GM18520 (cell line): ENCODE data around the gene TSPAN2.

Source experiments
- ATAC-seq: cut with Tn5 transposase; IDR thresholded peaks from one replicate; pipeline ENCODE4 v1.9.1; 2021; ENCODE audit not compliant: unreplicated experiment

Gene TSPAN2

DNA sequence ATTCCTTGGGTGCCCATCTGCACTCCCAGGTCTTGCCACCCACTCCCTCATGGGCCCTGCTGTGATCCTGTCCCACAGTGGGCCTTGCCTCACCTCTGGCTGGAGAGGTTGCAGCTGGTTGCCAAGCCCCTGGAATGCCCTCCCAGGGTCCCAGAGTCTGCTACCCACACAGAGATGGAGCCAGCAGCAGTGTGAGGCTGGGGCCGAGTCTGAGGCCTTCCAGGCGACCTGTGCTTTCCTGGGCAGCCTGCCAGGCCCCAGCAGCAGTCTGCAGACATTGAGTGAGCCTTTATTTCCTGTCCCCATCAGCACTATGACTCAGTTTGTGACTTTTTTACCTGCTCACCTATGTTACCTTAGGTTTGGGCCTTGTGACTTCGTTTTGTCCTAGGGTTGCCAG lies 25.0 kb upstream of the TSPAN2 start:
- no peak for ATAC-seq

DNA sequence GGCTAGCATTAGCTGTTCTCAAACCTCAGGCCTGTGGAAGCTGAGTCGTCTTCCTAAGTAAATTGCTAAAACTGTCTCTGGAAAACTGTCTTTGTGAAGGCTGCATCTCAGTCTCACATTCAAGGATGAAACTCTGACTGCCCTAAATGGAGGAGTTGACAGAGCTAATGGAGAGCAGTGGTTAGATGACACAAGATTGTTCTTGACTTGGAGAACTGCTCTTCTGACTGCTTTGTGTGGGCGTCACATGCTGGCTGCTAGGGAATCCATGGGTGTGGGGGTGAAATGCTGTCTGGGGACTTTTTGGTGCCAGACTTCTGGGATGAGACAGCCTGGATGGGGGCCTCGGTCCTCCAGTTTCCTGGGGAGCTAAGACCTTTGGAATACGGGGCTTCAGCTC lies 24.5 kb upstream of the TSPAN2 start:
- no peak for ATAC-seq

DNA sequence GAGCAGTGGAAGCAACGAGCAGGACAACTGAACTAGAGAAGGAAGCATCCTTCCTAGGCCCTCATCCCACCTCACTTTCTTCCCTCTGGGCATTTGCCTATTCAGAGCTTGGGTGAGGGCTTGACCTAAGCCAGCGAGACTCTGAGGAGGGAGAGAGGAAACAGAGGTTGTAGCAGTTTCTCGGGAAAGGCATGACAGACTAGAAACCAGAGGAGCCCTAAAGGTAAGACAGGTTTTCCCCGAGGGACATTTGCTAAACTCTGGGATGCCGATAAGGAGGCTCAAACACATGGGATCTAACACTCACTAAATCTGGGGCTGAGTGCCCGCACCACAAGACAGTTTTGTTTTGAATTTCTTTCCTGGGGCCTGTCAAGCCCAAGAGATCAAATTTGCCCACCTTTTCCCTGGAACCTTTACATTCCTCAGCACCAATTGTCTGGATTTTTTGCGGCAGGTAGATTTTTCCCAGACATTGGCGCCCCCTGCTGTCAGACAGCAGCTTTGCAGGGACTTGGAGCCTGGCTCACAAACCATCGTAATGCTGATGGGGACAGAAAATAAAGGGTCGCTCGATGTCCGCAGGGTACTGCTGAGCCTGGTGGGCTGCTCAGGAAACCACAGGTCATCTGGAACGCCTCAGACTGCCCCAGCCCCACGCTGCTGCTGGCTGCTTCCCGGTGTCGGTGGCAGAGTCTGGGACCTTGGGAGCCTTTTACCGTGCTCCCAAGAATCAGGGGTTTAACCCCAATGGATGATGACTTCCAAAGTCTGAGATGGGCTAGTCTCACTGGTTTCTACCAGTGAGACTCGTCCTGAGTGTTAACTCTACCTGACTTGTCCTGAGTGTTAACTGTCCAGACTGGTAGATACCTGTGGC lies 23.4 kb upstream of the TSPAN2 start:
- ATAC-seq, result no peak

DNA sequence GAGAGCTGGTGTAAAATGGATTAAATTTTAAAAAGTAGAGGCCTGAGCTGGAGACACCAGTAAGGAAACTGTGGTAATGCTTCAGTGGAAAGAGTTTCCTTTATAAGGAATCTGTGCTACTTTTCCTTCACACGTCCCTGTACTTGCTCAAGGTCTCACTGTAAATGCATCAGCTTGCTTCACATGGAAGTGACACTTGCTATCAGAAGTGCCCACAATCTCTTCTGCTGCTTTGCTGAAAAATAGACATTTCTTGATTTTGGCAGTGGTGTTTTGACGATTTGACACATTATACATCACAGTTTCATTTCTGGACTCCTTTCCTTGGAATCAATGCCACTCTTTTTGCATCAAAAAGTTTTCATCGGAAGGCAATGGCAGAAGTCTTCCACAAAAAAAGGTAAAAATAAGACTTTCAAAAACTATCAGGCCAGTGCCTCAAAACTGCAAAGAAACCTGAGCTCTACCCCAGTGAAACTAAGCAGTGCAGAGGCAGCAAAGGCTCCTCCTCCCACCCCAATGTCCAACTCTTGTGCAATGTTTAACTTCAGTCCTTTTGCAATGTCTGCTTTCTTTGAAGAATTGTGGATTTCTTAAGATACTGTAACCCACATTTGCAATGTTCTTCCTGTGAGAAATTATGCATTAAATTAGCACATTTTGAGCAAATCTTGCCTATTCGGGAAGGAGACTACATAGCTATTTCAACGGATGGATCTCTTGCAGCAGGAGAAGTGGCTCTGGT lies 18.4 kb upstream of the TSPAN2 start:
- no peak for ATAC-seq

DNA sequence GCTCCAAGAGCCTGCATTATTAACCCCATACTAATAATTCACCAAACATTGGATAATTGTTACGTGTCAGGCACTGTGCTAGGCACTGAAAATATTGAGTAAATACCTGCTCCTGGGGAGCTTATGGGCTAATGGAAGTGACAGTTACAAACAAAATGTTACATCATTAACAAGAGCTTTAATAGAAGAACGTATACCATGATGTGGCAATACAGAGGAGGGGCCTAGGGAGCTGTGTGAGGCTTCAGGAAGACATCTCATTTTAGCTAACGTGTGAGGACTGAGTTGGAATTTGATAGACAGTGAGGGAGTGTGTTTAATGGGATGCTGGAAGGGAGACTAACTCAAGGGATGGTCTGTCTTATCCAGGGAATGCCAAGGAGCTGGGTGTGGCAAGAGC lies 16.5 kb upstream of the TSPAN2 start:
- ATAC-seq, result no peak

DNA sequence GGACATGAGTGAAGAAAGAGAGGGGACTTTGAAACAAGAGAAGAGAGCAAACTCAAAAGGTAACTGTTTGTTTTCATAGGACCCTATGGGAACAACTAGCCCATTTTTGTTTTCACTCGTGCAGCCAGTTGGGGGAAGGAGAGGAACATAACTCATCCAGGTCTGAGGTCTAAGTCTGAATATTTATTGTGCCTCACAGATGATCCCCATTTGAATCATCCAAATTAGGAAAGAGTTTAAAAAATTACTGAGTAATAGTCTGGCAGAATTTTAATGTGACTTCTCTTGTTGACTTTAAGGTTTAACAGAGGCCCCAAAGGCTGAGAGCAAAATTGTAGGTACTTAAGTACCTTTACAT lies 10.4 kb upstream of the TSPAN2 start:
- no peak for ATAC-seq

DNA sequence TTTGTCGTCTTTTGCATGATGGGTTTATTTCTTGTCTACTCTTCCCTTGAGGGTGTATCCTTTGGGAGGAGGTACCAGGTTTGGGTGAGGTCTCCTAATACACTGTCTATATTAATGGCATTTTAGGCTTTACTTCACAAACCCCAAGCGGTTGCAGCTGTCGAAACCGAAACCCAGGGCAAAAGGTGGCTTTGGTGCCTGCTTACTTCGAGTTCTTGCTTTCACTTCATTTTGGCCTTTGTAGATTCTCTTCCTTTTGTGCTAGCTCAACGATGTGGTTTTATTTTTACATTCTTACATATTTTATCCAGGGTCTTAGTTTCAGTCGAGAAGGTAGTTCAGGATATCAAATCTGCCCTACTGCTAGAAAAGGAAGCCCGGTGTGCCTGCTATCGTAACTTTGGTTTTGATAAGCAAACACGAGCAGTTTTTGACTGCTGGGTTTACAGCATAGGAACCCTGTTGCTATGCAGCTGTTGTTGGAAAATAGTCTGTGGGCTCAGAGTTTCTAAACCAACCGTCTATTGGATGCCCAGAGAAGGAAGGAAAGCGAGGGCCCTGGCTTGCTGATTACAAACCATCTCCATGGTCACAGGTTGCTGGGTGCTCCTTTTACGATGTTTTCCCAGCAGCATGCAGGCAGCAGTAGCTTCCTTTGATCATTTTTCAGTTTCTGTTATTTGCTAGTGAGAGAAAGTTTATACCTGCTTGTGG lies 9.8 kb upstream of the TSPAN2 start:
- ATAC-seq, result peak; percentile 79

DNA sequence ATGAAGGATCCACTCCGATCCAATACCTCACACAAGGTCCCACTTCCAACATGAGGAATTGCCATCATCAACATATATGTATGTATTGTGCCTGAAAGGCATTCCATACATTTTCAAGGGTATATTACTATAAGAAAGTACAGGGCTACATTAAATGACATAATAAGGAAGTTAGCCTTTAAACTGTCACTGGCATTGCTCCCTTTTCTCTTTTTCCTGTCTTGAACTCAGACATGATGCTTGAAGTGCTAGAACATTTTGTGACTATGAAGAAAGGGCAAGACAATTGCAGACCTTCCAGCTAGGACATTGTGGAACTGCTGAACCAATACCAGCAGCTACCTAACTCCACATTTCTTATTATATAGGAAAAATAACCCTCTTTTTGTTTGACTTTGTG lies 2.9 kb upstream of the TSPAN2 start:
- no peak for ATAC-seq

DNA sequence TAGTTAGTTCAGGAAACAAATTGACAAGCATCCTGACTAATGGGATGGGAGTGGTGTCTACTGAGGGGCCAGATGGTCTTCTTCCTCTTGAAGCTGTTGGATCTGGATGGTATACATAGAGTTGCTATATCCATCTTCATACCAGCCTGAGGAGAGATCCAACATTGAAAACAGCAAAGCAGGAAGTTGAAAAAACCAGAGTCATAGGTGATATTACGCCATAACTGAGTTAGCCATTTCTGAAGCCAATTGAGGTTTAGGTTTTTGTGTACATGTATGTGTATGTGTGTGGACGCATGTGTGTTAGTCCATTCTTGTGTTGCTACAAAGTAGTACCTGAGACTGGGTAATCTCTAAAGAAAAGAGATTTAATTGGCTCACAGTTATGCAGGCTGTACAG lies 2.3 kb upstream of the TSPAN2 start:
- no peak for ATAC-seq

DNA sequence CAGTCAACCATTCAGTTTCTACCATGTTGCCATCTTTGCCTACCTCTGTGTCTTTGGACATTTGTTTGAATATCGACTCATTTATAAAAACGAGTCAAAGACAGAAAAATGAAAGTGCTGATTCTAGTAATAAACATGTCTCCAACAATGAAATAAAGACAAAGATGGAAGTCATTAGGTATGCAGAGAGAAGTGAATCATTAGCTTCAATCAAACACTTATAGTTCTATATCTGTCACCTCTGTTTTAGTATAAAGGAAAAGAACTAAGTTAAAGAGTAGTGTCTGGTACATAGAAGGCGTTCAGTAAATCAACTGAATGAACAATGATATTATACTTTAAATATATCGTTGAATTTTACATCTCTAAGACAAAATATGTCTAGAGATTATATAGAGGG lies 1.7 kb upstream of the TSPAN2 start:
- ATAC-seq, result no peak

DNA sequence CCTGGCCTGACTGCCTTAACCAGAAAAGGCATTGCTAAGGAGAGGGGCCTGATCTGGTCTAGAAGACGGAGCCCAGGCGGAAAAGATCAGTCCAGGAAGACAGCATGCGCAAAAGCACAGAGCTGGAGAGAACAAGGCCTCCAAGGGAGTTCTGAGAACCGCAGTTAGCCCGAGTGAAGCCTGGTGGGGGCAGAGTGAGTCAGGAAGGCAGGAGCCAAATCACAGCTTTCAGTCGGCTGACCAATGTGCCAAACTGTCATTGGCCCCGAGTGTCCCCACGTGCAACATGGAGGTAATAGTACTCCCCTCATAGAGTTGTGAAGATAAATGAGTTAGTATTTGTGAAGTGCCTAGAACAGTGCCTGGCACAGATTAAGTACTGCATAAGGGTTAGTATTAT lies 1.2 kb upstream of the TSPAN2 start:
- ATAC-seq, result no peak

DNA sequence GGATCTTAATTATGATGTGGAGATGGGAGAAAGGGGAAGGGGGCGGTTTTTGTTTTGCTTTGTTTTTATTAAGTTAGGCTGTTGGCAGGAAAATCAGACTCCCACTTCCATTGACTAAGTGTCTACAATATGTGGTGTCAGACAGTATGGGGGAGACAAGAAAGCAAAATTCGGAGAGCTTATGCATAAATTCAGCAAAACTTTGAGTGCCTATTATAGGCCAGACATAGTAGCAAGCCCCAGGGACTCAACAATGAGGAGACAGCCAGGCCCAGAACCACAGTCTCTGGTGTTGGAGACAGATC lies 835 bp upstream of the TSPAN2 start:
- ATAC-seq, result no peak

DNA sequence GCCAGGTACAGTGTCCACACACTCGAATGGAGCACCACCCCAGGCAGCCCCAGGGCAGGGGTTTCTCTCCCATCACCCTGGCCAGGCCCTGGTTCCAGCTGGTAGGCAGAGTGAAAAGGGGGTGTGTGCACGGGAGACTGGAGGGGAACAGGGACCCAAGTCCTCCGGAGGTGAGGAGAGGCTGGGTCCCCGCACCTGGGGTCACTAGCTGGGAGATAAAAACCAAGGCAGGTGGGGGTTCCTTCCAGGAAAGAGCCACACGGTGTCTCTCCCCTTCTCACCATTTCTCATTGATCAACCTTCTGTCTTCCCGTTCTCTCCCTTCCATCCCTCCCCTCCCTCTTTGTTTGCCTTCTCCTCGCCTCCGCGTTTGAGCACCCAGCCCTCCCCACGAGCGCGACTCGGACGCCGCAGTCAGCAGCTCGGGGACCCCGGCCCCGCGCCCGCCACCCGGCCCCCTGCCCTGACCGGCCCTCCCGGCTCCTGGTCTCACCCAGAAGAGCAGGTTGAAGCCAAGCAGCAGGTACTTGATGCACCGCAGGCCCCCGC lies 358 bp downstream of the TSPAN2 start:
- ATAC-seq, result no peak

DNA sequence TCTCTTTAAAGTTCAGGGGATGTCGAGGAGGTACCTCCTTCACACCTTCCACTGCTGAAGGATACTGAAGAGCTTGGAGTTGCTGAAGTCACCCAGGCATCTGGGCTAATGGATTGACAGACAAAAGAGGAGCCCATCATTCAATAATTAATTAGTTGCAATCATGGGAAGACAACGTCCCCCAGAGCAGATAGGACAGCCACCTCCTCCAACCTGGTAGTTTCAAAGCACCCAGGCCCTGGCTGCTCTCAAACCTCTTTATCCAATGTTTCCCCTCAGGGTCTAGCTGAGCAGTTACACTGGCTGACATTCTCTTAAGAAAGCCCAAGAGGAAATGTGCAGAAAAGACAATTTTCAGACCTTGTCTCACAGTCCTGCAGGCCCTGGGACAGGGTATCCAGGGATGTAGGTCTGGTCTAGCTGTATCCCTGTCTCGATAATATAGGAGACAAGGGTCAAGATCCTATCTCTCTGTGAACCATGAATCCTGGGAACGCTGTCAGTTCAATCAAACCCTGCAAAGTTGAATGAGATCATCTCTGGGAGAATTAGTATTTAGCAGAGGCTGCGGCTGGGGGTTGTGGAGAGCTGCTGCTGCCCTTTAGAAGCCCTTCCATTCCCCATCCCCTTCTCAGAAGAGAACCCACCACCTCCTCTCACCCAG lies 1.1 kb downstream of the TSPAN2 start:
- ATAC-seq, result no peak

DNA sequence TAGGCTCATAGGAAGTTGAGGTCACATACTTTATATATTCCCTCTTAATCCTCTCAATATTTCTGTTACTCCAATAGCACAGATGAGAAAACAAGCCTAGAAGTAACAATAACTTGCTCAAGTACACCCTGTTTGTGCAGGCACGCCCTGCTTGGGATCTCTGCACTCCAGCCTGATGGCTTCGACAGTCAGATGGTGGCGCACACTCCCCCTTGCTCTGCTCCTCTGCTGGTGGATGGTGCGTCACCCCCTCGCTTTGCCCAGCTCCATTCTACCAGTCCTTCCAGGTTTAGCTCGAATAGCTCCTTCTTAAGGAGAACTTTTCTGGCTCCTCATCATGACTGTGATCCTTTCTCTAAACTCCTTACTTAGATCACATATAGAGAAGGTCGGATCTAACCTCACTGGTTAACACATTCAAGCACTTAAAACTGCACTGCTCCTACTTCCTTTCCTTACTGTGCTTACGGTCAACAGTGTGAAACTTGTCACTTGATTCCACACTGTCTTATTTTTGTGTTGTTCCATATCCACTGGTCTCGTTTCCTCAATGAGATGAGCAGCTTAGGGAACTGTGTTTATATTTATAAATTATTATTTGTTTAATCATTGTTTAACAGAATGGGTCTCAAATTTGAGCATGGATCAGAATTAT lies 3.0 kb downstream of the TSPAN2 start:
- ATAC-seq, result no peak

DNA sequence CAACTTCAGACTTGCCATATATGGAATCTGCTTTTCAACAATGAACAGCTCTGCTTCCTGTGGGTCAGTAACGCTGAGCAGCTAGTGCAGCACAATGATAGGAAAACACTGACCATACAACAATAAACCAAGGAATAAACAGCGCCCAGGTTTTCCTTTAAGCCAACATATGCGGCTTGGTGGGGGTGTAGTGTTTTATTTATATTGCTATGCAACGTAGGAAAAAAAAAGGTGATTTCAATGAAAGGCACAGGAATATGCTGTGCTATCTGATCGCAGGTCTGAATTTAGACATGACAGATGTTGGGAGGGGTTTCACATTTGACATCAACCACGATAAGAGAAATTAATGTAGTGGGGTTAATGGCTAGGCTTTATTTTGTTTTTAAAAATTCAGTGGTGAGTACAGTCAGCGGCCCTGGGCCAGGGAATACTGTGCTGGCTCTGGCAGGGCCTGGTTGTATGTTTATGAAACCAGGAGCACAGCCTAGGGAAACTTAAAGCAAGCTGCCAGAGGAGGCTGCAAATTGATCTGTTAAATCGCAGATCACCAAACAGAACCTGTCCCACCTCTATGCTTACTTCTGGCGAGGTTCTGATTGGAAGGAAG lies 4.3 kb downstream of the TSPAN2 start:
- ATAC-seq, result no peak

DNA sequence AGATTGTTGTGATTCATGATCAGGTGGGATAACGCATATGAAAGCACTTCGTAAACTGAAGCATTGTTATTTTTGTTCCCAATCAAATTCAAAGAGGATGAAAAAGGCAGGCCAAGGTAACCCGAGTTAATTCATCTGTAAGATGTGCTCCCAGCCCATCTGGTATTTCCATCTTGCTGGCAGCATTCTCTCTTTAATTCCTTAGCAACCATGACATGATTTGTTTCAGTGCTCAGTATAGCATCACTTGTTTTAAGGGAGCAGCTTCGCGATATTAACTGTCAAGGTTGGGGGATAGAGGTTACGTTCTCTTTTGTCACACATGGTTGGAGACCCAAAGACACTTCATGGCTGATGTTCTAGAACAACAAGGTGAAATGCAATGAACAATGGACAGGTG lies 6.4 kb downstream of the TSPAN2 start:
- ATAC-seq, result no peak

DNA sequence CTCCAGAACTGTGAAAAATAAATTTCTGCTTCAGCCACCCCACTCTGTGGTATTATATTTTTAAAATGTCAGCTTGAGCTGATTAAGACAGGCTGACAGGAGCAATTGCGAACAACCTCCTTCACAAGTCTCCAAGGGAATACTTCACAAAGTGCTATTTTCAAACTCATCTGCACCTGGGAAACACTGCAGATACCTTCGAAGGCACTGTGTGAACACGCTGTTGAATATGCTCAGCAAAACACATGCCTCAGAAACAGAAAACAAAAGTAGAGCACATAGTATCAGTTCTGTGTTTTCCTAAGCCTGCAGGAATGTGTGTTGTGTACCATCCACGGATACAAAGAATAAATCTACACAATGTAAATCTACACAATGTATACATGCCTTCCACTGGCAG lies 10.6 kb downstream of the TSPAN2 start:
- ATAC-seq, result no peak

DNA sequence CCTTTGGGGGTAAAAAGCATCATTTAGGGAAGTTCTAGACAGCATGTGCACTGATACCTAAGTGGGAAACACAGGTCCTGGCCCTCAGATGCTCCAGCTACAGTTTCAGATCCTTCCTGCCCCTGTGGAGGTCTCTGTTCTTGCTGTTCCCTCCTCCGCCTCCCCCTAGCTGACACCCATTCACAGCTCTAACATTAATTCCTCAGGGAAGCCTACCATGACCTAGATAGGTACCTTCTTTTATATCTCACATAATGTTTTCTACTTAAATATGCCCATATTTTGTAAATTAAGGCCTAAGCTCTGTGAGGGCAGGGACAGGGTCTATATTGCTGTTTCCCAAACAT lies 11.3 kb downstream of the TSPAN2 start:
- no peak for ATAC-seq

DNA sequence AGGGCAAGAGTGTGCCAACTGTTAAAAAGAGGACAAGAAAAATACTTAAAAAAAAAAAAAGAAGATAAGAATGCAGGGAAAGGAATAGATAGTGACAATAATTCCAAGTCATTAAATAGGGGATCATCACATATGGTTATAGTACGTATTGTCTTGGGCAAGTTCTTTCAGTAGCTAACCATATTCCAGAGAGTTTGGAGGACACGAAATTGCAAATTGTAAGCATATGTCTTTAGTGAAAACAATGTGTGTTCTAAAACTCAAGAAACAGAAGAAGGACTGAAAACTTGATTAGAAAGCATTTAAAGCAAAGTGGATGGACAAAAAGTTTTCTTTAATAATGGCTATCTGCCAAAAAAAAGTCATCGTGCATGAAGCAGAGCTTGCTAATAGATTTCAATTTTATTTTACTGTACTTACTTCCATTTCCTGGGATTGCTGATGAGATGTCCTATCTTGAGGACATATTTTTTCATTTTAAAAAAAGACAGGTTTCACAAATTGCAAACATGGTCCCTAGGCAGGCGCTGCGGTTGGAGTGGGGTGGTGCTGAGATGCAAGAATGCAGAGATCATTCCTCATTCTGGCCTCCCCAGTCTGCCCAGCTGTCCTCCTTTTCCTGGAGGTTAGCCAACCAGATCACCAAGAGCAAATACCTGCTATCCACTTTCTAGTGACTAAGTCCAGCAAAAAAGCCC lies 11.9 kb downstream of the TSPAN2 start:
- ATAC-seq, result no peak
